ENCODE measurements around the gene RBBP8NL.
A peak's percentile ranks its signal among the peaks of the same experiment; 100 is the strongest.

RBBP8NL gene

DNA sequence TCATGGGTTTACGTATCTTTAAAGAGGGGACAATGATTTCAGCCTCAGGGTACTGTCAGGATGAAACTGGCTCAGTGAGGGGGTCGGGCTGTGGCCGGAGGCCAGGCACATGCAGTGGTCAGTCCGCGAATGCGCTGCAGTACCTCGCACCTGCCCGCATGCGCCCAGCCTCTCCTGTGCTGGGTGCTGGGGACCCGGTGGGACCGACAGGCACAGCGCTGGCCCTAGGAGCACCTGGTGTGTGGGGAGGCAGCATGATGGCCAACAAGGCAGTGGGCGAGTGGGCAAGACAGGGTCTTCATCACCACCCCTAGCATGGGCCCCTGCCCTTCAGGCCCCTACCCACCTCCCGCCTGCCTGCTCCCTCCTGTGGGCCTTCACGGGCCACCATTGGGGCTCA is 19.3 kb downstream of the RBBP8NL start:
- DNase-seq (ENCODE audit: low read depth) = no peak

DNA sequence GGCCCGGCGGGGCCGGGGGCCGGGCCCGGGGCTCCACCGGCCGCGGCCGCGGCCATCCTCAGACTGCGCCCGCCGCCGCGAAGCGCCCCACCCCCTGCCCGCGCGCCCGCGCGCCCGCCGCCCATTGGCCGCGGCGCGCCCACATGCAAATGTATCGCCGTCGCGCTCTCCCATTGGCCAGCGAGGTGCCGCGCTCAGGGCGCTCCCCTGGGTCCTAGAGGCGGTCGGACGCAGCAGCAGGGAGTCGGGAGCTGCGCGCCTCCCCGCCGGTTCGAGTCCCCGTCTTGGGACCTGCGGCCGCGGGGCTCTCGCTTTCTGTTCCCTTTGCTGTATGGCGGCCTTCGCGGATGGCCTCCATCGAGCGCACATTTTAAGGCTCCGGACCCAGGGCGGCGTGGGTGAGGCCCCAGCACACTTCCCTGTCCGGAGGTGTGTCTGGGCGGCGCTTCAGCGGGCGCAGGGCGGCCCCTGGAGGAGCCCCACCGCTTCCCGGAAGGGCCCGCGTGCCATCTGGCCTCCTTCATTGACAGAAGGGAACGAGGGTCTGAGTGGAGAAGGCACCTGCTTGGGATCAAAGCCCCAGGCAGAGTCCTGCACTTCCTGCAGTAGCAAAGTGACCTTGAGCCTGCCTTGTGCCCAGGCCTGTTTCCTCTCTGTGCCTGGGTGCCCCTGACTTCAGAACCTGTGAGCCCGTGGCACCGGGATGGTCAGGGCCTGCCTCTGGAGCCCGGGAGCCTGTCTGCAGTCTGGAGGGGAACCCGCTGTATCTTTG is 19.9 kb downstream of the RBBP8NL start, which contains the start of gene CABLES2:
Gene CABLES2, minus strand, starts transcription at position 65 of the 772 bp plus-strand sequence. Its CDS starts 9 bp downstream, at position 56.
- peak; percentile 84 for DNase-seq (ENCODE audit: low read depth)

DNA sequence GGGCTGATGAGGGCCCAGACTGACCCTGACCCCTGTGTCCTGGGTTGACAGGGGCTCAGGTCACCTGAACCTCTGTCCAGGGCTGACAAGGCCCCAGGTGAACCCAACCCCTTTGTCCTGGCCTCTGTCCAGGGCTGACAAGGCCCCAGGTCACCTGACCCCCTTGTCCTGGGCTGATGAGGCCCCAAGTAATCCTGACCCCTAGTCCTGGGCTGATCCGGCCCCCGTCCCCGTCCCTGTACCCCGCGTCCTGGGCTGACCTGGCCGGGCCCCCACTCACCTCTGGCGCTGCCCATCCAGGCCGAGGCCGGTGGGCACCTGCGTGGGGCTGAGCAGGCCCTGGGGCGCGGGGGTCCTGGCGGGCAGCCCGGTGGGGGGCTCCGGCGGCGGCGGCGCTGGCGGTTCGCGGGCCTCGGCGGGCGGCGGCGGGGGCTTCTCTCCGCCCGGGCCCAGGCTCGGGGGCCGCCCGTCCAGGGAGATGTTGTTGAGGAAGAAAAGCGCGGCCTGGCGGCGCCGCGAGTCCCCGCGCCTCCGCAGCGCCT is 20.6 kb downstream of the RBBP8NL start:
- no peak for DNase-seq (ENCODE audit: low read depth)

DNA sequence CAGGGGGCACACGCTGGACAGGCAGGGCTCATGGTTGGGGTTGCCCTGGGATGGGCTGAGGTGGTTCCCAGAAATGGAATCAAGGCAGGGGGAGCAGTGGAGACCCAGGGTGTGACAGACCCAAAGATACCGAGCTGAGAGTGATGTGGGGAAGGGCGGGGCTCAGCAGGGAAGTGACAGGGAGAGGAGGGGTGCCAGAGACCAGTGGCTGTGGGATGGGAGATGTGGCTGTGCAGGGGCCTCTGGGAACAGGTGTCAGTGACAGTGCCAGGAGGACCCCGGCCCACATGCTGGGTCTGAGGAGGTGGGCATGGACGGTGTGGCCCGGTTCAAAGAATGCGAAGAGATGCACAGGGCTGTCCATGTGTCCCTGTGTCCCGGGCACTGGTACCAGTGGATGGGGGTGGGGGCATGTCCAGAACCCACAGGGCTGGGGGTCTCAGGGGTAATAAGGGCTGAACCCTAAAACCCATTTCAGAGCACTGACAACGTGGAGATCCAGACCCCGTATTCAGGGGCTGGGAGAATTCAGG is 21.3 kb downstream of the RBBP8NL start:
- DNase-seq (ENCODE audit: low read depth) = no peak

DNA sequence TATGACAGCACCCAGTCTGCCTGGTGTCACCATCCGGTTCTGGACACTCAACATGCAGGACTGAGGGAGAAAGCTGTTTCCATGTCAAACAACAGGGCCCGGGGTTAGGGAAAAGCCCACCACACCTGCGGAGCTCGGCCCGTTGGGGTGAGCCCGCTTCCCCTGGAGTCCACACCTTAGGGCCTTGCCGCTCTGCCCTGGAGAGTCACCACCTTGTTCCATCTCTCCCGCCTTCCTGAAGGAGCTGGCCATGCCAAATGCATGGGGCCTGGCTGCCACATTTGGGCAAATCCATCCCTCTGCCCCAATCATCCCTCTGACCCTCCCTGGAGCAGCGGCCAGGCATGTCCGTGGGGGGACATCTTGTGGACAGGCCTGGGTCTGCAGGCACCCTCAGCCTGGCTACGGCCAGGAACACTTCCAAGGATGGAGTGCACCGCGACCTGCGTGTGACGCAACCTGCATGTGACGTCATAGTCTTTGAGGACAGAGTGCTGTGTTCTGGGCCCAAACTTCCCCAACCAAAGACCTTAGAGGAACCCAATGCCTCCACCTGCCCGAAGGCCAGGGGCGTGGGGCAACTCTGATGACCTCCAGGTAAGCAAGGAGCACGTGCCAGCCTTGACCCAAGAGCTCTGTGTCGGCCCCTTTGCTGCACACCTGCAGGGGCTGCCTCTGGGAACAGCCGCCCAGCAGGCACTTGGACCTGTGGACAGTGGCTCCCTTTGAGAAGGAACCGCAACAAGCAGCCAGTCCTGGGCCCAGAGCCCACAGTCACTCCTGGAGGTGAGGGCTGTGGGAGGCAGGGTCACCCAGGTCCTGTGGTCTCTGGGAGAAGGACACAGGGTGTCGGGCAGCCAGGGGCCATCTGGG is 22.0 kb downstream of the RBBP8NL start:
- DNase-seq (ENCODE audit: low read depth) = no peak

DNA sequence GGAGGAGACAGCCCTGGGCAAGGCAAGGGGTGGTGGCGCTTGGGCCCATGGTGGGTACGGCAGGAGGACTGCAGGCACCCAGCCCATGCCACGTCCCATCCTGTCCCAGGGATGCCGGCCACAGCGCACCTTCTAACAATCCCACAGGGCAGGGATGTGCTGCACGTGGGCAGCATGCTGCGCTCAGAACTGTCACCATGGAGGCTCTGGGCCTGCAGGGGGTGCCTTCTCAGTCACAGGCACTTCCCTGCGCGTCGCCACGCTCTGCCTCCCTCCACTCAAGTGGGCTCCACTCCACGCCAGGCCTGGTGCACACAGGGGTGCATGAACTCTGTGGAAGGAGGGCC is 22.6 kb downstream of the RBBP8NL start:
- DNase-seq (ENCODE audit: low read depth) = no peak

DNA sequence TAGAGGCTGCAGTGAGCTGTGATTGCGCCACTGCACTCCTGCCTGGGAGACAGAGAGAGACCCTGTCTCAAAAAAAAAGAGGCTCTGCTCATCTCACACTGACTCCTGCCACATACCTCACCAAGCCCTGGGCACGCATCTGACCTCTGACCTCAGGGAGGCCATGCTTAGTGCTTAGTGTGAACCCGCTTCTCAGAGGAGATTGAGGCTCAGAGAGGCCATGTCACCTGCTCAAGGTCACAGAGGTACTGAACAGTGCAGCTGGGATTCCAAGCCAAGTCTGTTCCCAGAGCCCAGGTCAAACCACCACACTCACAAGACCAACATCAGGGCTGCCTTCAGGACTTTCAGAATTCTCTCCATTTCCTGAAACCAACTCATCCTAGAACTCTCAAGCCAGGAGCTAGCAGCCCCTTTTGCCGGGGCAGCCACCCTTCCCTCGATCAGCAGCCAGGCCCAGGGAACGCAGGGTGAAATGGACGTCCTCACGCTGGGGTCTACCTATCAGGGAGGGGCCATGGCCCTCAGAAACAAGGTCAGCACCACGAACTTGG is 23.1 kb downstream of the RBBP8NL start:
- no peak for DNase-seq (ENCODE audit: low read depth)

DNA sequence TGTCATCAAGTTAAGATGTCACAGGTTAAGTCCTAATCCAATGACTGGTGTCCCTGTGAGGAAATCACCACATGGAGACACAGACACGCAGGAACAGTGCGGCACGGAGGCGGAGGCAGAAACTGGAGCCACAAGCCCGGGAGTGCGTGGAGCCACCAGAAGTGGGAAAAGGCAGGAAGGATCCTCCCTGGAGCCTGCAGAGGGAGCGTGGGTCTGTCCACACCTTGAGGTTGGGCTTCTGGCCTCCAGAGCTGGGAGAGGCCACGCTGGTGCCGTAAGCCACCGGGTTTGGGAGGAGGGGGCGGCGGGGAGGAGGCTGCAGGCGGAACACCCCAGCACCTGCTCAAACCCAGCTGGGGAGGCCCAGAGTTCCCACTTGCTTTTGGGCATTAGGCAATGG is 24.0 kb downstream of the RBBP8NL start:
- DNase-seq (ENCODE audit: low read depth) = no peak

DNA sequence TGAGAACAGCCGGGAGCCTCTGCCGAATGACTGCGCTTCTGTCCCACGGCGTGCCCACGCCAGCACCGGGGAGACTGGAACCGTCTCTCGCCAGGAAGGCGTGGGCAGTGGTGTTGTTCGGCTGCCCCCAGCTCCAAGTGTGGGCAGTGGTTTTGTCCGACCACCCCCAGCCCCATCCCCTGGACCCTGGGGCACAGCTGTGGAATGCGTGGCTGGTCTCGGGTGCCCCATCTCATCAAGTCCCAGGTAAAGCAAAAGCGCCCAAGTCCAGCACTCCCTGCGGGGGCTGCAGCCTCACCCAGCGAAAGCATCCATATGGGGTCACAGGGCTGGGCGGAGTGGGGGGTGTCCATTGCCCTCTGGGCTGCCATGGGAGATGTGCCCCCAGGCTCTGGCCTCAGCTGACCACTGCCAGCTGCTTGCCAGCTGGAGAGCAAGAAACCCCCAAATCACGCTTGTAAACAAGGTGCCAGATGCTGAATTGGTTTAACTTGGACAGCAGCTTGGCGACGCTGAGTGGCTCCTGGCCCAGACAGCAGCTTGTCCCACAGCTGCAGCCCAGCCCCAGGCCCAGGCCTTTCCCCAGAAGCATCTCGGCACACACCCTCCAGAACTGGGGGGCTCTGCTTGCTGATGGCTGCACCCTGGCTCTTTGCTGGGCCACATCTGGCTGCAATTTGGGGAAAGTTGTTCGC is 24.7 kb downstream of the RBBP8NL start:
- no peak for DNase-seq (ENCODE audit: low read depth)

DNA sequence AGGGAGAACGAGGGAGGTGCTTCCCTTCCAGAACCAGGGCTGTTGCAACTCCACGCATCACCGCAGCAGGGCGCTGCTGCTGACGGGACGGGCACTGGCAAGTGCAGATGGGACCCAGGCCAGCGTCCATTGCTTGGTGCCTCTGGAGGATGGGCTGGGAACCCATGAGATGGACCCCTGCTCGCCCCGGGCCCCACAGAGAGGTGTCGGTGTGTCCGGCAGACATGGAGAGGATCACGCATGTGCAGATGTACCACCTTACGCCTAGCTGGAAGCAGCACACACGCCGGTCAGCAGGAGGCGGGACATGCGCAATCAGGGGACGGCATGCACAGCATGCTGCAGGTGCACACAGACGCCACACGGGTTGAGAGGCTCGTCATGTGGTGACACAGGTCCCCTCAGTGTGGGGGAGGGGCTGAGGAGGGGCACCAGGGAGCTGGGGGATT is 26.0 kb downstream of the RBBP8NL start:
- DNase-seq (ENCODE audit: low read depth) = no peak

DNA sequence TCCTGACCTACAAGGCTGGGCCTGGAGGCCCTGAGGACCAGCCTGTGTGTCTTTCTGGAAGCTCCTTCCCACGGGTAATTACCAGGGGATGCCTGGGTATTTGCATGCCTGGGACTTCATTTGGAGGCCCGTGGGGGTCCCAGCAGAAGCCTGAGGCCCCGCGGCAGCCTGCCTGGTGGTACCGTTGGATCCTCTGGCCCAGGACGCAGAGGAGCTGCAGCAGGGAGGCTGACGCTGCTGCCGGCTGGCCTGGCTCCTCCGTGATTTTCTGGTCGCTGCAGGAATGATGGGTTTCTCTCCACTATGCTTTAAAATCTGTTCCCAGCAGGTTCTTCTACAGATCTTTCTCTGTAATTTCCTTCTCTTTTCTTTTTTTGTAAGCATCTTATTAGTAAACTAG is 26.8 kb downstream of the RBBP8NL start:
- DNase-seq (ENCODE audit: low read depth) = no peak

DNA sequence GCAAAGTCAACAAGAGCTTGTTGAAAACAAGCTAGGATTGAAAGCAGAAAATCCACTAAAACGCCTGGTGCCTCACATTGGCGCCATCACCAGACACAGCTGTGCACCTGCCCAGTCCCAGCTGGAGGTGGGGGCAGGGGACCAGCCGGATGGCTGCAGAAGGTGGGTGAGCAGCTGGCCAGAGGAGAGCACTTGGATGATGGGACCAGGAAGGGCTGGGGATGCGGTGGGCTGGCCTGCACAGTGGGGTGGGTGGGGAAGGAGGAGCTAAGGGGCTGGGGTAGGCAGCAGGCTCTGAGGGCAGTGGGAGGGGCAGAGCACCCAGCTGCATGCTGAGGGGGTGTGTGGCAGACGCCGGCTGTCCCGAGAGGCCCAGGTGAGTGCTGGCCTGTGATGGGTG is 27.3 kb downstream of the RBBP8NL start:
- no peak for DNase-seq (ENCODE audit: low read depth)

DNA sequence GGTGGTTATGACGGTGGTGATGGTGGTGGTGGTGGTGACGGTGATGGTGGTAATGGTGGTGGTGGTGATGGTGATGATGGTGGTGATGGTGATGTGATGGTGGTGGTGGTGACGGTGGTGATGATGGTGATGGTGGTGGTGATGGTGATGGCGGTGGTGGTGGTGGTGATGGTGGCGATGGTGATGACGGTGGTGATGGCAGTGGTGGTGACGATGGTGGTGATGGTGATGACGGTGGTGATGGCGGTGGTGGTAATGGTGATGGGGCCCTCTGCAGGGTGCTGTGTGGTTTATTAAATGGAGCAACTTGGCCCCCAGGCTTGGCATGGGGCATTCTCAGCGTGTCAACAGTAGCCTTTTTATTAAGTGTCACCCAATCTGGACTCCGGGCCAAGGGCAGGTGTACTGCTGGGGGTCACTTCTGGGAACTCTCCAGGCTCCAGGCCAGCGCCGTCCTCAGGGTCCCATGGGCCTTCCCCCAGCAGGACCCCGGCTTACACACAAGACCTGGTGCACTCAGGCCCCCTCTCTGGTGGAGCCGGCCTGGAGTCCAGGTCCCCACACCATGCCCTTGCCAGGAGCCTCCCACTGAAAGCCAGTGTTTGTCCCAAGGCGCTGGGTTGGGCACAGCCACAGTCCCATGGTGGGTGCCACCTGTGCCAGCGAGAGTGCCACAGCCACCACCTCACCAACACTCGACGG is 29.1 kb downstream of the RBBP8NL start:
- no peak for DNase-seq (ENCODE audit: low read depth)

DNA sequence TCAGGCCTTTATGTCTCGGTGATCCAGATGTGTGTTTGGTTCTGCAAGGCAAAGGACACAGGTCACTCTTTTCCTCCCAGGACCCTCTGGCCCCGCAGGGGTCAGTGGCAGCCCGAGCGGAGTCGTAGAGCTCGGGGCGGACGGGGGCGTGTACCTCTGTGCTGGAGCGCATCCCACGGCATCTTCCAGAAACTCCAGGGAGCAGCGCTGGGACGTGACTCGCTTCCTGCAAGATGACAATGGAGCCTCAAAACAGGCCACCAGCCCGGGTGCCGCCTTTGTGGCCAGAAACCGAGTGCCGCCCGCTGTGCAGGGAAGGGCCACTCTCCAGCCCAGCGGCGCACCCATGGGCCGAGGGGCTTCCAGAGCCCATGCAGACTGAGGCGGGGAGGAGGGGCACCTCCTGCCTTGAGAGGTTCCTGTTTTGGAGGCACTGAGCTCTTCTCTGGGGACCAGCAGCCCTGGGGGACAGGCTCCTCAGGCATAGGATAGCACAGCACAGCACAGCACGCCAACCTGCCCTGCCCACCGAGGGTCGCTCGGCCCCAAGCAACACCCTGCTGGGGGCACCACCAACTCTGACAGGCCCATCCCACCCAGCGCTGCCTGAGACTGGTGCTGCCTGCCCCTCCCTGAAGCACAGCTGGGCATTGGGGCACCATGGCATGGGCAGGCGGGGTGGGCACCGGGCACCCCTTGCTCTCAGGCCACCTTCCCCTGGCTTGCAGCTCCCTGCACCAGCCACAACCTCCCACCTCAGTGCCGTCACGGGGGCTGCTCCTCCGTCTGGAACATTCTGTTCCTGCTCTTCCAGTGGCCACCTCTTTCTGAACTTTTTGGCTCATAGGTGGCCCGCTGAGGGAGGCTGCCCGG is 30.7 kb downstream of the RBBP8NL start:
- DNase-seq (ENCODE audit: low read depth) = no peak

DNA sequence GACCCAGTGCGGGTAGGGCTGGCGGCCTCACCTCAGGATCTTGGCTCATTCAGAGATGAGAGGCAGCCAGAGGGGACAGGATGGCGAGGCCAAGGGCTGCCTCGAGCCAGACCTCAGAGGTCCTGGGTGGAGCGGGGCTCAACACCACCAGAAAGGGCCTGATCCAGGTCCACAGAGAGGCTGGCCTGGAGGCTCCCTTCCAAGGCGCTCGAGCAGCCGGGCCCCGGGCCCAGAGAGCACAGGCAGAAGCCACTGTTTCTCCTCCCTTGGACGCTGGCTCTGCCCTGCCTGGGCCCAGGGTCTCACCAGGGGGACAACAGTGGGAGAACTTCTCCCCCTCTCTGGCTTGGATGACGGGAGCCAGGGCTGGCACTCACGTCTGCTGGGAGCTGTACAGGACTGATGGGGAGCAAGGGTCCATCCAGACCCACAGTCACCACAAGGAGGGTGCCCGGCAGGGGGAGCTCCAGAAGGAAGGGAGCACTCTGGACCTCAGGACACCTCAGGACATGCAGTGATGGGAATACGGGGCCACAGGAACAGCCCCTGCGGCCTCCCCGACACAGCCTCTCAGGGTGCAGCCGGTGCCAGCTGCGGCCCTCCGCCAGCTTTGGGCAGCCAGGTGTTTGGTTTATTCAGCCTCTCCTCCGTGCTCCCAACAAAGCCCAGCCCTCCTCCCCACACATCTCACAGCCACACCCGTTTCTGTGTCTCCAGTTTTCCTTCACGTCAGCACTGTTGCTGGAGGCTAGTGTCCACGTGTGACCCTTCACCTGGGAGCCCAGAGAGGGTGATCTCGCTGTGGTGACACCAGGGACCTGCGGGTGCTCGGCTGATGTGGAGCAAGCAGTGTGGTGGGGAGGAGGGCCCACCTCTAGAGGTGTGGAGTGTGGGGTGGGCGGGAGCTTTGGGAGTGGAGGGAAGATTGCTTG is 31.8 kb downstream of the RBBP8NL start:
- DNase-seq (ENCODE audit: low read depth) = no peak

DNA sequence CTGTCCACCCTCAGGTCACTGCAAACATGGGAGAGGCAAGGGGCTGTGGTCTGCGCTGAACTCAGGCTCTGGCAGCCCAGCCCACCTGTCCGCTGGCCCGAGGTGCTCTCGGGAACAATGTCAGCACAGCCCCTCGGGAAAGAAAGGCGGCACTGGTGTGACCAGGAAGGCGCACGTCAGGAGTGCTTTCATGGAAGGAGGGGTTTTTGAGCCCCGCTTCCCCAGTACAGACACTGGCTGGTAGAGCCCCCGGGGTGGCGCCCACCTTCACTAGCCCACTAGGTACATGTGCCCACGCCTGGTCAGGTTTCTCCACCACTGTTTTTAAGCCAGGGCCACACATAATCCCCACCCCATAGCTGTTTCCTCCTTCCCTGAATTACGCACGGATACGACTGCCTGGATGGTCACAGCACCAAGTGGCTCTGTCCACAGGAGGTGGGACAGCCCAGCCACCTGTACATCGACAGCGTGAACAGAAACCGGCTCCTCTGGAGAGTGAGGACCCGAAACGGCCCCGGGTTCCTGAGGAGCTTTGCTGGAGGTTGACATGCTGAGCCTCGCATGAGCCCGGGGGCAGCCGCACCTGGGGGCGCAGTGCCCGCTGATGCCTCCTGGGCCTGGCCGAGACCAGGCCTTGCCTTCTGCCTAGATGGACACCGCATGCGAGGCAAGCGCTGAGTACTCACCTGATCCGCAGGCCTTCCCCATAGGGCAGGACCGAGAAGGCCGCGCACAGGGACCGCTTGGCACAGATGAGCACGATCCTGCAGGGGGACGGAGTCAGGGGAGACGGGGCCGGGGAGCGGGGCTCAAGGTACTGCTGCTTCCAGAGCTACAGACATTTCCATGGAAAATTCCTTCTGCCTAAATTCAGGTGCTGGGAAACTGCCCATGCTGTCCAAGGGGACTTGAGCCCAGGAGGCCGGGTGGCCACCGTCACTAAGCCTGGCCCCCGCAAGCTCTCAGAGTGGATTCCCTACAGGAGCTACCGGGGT is 32.8 kb downstream of the RBBP8NL start:
- DNase-seq (ENCODE audit: low read depth) = no peak

DNA sequence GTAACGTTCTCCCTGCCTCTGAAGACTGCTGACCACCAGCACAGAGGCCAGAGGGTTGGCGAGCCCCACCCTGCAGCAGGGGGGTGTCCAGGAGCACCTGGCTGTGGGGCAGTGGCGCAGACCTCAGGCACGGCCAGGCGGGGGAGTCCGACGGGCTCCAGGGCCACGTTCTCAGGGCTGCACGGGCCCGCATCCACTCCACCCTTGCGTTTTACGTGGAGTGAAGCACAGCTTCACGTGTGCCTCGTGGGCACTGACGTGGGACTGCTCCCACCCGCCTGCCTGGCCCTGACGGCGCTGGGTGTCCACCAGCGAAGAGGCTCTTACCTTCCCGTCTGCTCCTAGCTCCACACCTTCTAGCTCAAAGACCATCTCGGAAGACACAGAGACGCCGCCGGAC is 33.5 kb downstream of the RBBP8NL start:
- no peak for DNase-seq (ENCODE audit: low read depth)

DNA sequence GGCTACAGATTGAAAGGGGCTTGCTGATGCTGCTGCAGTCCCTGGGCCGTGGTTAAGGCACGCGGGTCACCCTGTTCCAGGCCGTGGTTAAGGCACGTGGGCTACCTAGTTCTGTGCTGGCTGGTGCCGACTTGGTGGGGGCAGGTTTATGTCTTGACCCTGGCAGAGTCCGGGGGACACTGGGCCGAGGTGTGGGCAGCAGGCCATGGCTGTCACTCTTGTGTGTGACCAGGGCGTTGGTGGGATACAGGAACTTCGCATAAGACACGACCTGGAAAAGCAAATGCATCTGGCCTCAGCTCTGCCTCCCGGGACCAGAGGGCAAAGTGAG is 34.0 kb downstream of the RBBP8NL start:
- no peak for DNase-seq (ENCODE audit: low read depth)
